Caco-2 (cell line): ENCODE results near the gene ZNF268. TPM values are rescaled to one million over a fixed set of nuclear protein-coding genes. Genes with fewer than 3 reads are reported as not detected.

Experiments used
- BruUV-seq: library from RNA; stranded (reverse); fragments of 400-500 nt; replicated peaks from 2 replicates; lab custom pipeline; 2021; lab: Mats Ljungman, UMichigan
- CTCF ChIA-PET: fragments of 300-600 bp; sonication (Branson Sonifier 250); formaldehyde crosslinking; loops from one replicate; lab custom pipeline; 2022; ENCODE audit warnings: antibody characterized with exemption; lab: Charles Lee
- POLR2A ChIA-PET: fragments of 300-600 bp; sonication (Branson Sonifier 250); formaldehyde crosslinking; loops from one replicate; lab custom pipeline; 2022; ENCODE audit warnings: antibody characterized with exemption; lab: Charles Lee
- DNase-seq, 2 experiments: peaks; one replicate each; pipeline versions ENCODE4 v3.0.0 to v3.0.0-alpha.2; 2020 to 2022
- H3K27me3 ChIP-seq: replicated peaks from 2 replicates; pipeline ENCODE4 v1.6.0; 2011; ENCODE audit warnings: low read length; ENCODE audit not compliant: control insufficient read depth, insufficient read depth
- H3K36me3 ChIP-seq: 2 replicates; pipeline ENCODE4 v1.5.1; 2011; ENCODE audit warnings: low read length; ENCODE audit not compliant: control insufficient read depth, insufficient read depth
- H3K4me1 ChIP-seq: fragments of 250-450 bp; sonication (Bioruptor Pico); 2 replicates; pipeline ENCODE4 v1.5.1; 2020; ENCODE audit warnings: mild to moderate bottlenecking
- H3K4me3 ChIP-seq: 2 replicates; pipeline ENCODE4 v1.5.1; 2011; ENCODE audit warnings: low read depth, mild to moderate bottlenecking, control low read depth, low read length
- H3K9me3 ChIP-seq: fragments of 250-450 bp; sonication (Bioruptor Pico); 2 replicates; pipeline ENCODE4 v1.5.1; 2020; ENCODE audit warnings: mild to moderate bottlenecking, moderate library complexity
- H3K27ac Mint-ChIP-seq: one replicate; pipeline ENCODE4 v1.8.0; 2022; ENCODE audit warnings: mixed read lengths; ENCODE audit not compliant: unreplicated experiment
- H3K27me3 Mint-ChIP-seq: one replicate; pipeline ENCODE4 v1.8.0; 2022; ENCODE audit warnings: mixed read lengths; ENCODE audit not compliant: insufficient read depth, unreplicated experiment
- H3K36me3 Mint-ChIP-seq: one replicate; pipeline ENCODE4 v1.8.0; 2022; ENCODE audit warnings: mild to moderate bottlenecking, mixed read lengths; ENCODE audit not compliant: insufficient read depth, unreplicated experiment
- H3K4me1 Mint-ChIP-seq: one replicate; pipeline ENCODE4 v1.8.0; 2022; ENCODE audit warnings: low read depth, mixed read lengths; ENCODE audit not compliant: unreplicated experiment
- H3K4me3 Mint-ChIP-seq: one replicate; pipeline ENCODE4 v1.8.0; 2022; ENCODE audit warnings: mild to moderate bottlenecking, moderate library complexity, mixed read lengths; ENCODE audit not compliant: unreplicated experiment
- H3K9me3 Mint-ChIP-seq: one replicate; pipeline ENCODE4 v1.8.0; 2022; ENCODE audit warnings: mixed read lengths; ENCODE audit not compliant: unreplicated experiment
- CTCF ChIP-seq, 2 experiments: fragments of 200-600 bp in 1 of 2; IDR thresholded peaks; 1 replicate in 1 of 2; 2 replicates in 1 of 2; pipeline versions ENCODE4 v1.5.1 to v1.8.0; 2011 to 2022; ENCODE audit warnings: antibody characterized with exemption in 1 of 2, control low read depth in 1 of 2, inconsistent platforms in 1 of 2, low read depth in 1 of 2, low read length in 1 of 2, mild to moderate bottlenecking in 1 of 2, moderate library complexity in 1 of 2; ENCODE audit not compliant: insufficient read depth in 1 of 2, severe bottlenecking in 1 of 2, unreplicated experiment in 1 of 2
- intact Hi-C: fragments of 100-400 bp; cut with micrococcal nuclease; formaldehyde crosslinking; loops from one replicate; pipeline ENCODE4 v1.10.0; 2022; ENCODE audit not compliant: unreplicated experiment
- total RNA-seq: library from RNA; stranded (reverse); gene quantifications from 2 replicates; pipeline ENCODE4 v1.2.3, GENCODE V29; 2022

The ZNF268 gene
- total RNA-seq, 1 experiment from 2014 or later = 32.0 TPM

- H3K4me3 ChIP-seq = no peak overlapping the region
- no peak for TF ChIP-seq CTCF (IDR thresholded peaks at IDR 0.05; ENCODE audit: insufficient read depth in 1 of 2, low read depth in 1 of 2, low read length in 1 of 2, severe bottlenecking in 1 of 2, unreplicated experiment in 1 of 2)
- H3K36me3 Mint-ChIP-seq = peaks cover 5% of the 10 kb centered on the region
- H3K4me1 Mint-ChIP-seq = no peaks in the 10 kb centered on the region
- H3K4me1 ChIP-seq = no peaks in the 10 kb centered on the region
- H3K27ac Mint-ChIP-seq = no peak overlapping the region
- H3K36me3 ChIP-seq = no peaks in the 10 kb centered on the region
- no peaks in the 10 kb centered on the region for H3K27me3 ChIP-seq
- DNase-seq = no peak
- no peak overlapping the region for H3K4me3 Mint-ChIP-seq
- intact Hi-C loops = no loop called here
- no peaks in the 10 kb centered on the region for H3K27me3 Mint-ChIP-seq
- POLR2A ChIA-PET = no interaction called here
- CTCF ChIA-PET = no interaction called here
- H3K9me3 ChIP-seq = no peaks in the 10 kb centered on the region; the same call in 1 of the 2 replicates
- peaks cover 46% of the 10 kb centered on the region for H3K9me3 Mint-ChIP-seq
- BruUV-seq = no TSS peak
These were observed 45.4 kb downstream of the ZNF268 start for GRCh38 chr12:133226690-133227089.

GRCh38 chr12:133227281-133227852 lies 46.1 kb downstream of the ZNF268 start:
- intact Hi-C loops = no loop called here
- Histone ChIP-seq H3K27me3 (no peaks in the 10 kb centered on the region), H3K9me3 (no peaks in the 10 kb centered on the region), H3K4me3 (no peak overlapping the region), H3K36me3 (no peaks in the 10 kb centered on the region), H3K4me1 (no peaks in the 10 kb centered on the region)
- no peak overlapping the region for H3K27ac Mint-ChIP-seq
- ChIA-PET POLR2A (no interaction called here), CTCF (no interaction called here)
- no peaks in the 10 kb centered on the region for H3K27me3 Mint-ChIP-seq
- DNase-seq = no peak
- no TSS peak for BruUV-seq
- peaks cover 5% of the 10 kb centered on the region for H3K36me3 Mint-ChIP-seq
- no peak for TF ChIP-seq CTCF (IDR thresholded peaks at IDR 0.05; ENCODE audit: insufficient read depth in 1 of 2, low read depth in 1 of 2, low read length in 1 of 2, severe bottlenecking in 1 of 2, unreplicated experiment in 1 of 2)
- no peaks in the 10 kb centered on the region for H3K4me1 Mint-ChIP-seq
- peaks cover 47% of the 10 kb centered on the region for H3K9me3 Mint-ChIP-seq
- H3K4me3 Mint-ChIP-seq = no peak overlapping the region

- TF ChIP-seq CTCF (IDR thresholded peaks at IDR 0.05; ENCODE audit: insufficient read depth in 1 of 2, low read depth in 1 of 2, low read length in 1 of 2, severe bottlenecking in 1 of 2, unreplicated experiment in 1 of 2) = no peak
- H3K36me3 ChIP-seq = no peaks in the 10 kb centered on the region
- ChIA-PET POLR2A (no interaction called here), CTCF (no interaction called here)
- Mint-ChIP-seq H3K9me3 (peaks cover 49% of the 10 kb centered on the region), H3K27me3 (no peaks in the 10 kb centered on the region), H3K4me1 (no peaks in the 10 kb centered on the region), H3K27ac (no peak overlapping the region), H3K4me3 (no peak overlapping the region), H3K36me3 (peaks cover 5% of the 10 kb centered on the region)
- no TSS peak for BruUV-seq
- H3K4me3 ChIP-seq = no peak overlapping the region
- no peaks in the 10 kb centered on the region for H3K27me3 ChIP-seq
- H3K9me3 ChIP-seq = no peaks in the 10 kb centered on the region; the same call in 1 of the 2 replicates
- intact Hi-C loops = no loop called here
- H3K4me1 ChIP-seq = no peaks in the 10 kb centered on the region
- no peak for DNase-seq
These were observed 49.7 kb downstream of the ZNF268 start for GRCh38 chr12:133231001-133231400.
